GM10266 (cell line): ENCODE results near the gene FAM114A2.

Source experiments
- DNase-seq: peaks from one replicate; pipeline ENCODE4 v3.0.0; 2012; ENCODE audit errors: extremely low spot score
- TF ChIP-seq, protein P1 (sequence below): IDR thresholded peaks from 2 replicates; pipeline ENCODE4 v1.5.1; 2012; ENCODE audit warnings: mild to moderate bottlenecking, low read depth; ENCODE audit not compliant: control insufficient read depth, insufficient read depth; ENCODE audit errors: missing control alignments

FAM114A2 gene

GRCh38 chr5:153974131-153974812, 64.4 kb downstream of the FAM114A2 start:
- peak; percentile 57 for DNase-seq
- TF ChIP-seq, protein P1, sequence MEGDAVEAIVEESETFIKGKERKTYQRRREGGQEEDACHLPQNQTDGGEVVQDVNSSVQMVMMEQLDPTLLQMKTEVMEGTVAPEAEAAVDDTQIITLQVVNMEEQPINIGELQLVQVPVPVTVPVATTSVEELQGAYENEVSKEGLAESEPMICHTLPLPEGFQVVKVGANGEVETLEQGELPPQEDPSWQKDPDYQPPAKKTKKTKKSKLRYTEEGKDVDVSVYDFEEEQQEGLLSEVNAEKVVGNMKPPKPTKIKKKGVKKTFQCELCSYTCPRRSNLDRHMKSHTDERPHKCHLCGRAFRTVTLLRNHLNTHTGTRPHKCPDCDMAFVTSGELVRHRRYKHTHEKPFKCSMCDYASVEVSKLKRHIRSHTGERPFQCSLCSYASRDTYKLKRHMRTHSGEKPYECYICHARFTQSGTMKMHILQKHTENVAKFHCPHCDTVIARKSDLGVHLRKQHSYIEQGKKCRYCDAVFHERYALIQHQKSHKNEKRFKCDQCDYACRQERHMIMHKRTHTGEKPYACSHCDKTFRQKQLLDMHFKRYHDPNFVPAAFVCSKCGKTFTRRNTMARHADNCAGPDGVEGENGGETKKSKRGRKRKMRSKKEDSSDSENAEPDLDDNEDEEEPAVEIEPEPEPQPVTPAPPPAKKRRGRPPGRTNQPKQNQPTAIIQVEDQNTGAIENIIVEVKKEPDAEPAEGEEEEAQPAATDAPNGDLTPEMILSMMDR = peak; percentile 85

DNA sequence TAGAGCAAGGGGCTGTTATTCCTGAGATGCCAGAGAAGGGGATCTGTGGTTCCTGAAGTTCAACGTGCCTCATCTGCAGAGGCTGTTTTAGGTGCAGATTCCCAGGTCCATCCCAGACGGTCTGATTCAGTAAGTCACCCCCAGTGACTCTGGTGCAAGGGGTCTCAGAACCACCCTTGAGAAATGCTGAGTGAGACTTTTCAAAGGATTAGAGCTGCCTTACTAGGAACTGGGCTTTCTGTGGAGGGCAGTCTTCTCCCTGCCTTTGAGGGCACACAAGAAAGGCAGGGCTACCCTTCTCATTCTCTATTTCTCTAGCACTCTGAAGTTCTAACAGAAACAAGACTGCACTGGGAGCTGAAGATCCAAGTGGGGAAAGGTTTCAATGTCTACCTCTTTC, 66.5 kb downstream of the FAM114A2 start:
- no peak for DNase-seq
- TF ChIP-seq, protein P1 = no peak

DNA sequence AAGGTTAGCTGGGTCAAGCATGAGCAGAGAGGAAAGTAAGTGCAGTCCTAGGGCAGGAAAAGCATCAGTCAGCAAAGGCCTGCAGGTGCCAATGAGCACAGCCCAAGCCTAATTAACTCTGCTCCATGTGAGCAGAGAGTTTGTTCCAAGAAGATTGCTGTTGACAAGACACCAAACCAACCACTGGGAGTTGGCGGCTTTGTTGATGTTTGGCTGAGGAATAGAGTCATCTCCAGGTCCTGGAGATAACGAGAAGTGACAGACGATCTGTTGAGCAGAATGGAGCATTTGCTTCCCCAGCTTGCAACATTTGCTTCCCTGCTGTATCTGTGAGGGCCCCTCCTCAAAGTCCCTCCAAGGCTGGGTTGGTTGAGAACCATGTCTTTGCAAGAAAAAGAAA, 68.2 kb downstream of the FAM114A2 start:
- DNase-seq = no peak
- TF ChIP-seq, protein P1 = no peak

DNA sequence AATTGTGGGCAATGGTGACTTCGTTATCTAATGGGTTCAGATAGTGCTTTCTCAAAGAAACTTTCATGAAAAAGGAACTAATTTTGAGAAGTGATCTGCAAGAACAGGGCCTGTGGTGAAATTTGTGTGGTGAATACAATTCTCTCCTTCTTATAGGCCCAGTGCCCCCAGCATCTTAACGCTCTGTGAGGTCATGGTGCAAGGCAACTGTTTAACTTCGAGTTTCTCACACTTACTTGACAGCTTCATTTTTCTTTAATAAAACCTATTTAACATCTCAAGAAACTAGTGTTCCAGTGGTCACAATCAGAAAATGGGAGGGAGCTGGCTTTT, 69.2 kb downstream of the FAM114A2 start:
- DNase-seq = no peak
- TF ChIP-seq, protein P1 = no peak

GRCh38 chr5:153968761-153969562, 69.7 kb downstream of the FAM114A2 start:
- no peak for DNase-seq
- TF ChIP-seq, protein P1 = no peak

GRCh38 chr5:153964880-153965645, 73.6 kb downstream of the FAM114A2 start:
- TF ChIP-seq, protein P1 = peak; percentile 88
- DNase-seq = peak; percentile 71
